ENCODE results near the gene GPC6. TPM values are rescaled to one million over a fixed set of nuclear protein-coding genes. Genes with fewer than 3 reads are reported as not detected.
A peak's percentile ranks its signal among the peaks of the same experiment; 100 is the strongest.

The GPC6 gene
- total and polyA plus RNA-seq, 2 experiments from 2014 or later, result 14.4 to 43.3 TPM

GRCh38 chr13:94030415-94031119 lies 804.0 kb downstream of the GPC6 start:
- H3K27ac ChIP-seq, result peak overlapping the region; percentile 82
- no peak for TF ChIP-seq CTCF (IDR thresholded peaks at IDR 0.05; ENCODE audit: low read depth, low read length)
- peak in 1 of 2 donors; percentile 48 for DNase-seq (ENCODE audit: low read depth in 1 of 2, low spot score in 1 of 2)
- no peaks in the 10 kb centered on the region for H3K9me3 ChIP-seq (ENCODE audit: low read depth)
- H3K4me3 ChIP-seq, result no peak overlapping the region
- peaks cover 53% of the 10 kb centered on the region for H3K4me1 ChIP-seq (ENCODE audit: low read depth)
- no peaks in the 10 kb centered on the region for H3K36me3 ChIP-seq
- H3K27me3 ChIP-seq, result no peaks in the 10 kb centered on the region

- TF ChIP-seq CTCF (IDR thresholded peaks at IDR 0.05; ENCODE audit: low read depth, low read length), result no peak
- no peaks in the 10 kb centered on the region for H3K27me3 ChIP-seq
- no peaks in the 10 kb centered on the region for H3K9me3 ChIP-seq (ENCODE audit: low read depth)
- no peak overlapping the region for H3K4me3 ChIP-seq
- H3K27ac ChIP-seq, result peak overlapping the region; percentile 82
- peak; percentile 17 to 69 for DNase-seq (ENCODE audit: low read depth in 1 of 2, low spot score in 1 of 2)
- H3K36me3 ChIP-seq, result no peaks in the 10 kb centered on the region
- H3K4me1 ChIP-seq (ENCODE audit: low read depth), result peaks cover 53% of the 10 kb centered on the region
Measured at GRCh38 chr13:94031609-94032008, 805.0 kb downstream of the GPC6 start.

- TF ChIP-seq CTCF (IDR thresholded peaks at IDR 0.05; ENCODE audit: low read depth, low read length), result no peak
- H3K36me3 ChIP-seq, result no peaks in the 10 kb centered on the region
Measured at GRCh38 chr13:94033098-94033497, 806.5 kb downstream of the GPC6 start.

GRCh38 chr13:94033830-94034642 lies 807.4 kb downstream of the GPC6 start:
- Histone ChIP-seq H3K9me3 (ENCODE audit: low read depth) (no peaks in the 10 kb centered on the region), H3K36me3 (no peaks in the 10 kb centered on the region), H3K4me1 (ENCODE audit: low read depth) (peaks cover 41% of the 10 kb centered on the region), H3K27ac (no peak overlapping the region), H3K4me3 (no peak overlapping the region), H3K27me3 (no peaks in the 10 kb centered on the region)
- no peak for DNase-seq (ENCODE audit: low read depth in 1 of 2, low spot score in 1 of 2)
- TF ChIP-seq CTCF (IDR thresholded peaks at IDR 0.05; ENCODE audit: low read depth, low read length), result no peak

More at GRCh38 chr13:94033098-94033497, 806.5 kb downstream of the GPC6 start:
- peaks cover 51% of the 10 kb centered on the region for H3K4me1 ChIP-seq (ENCODE audit: low read depth)
- H3K4me3 ChIP-seq, result no peak overlapping the region
- no peaks in the 10 kb centered on the region for H3K9me3 ChIP-seq (ENCODE audit: low read depth)
- DNase-seq (ENCODE audit: low read depth in 1 of 2, low spot score in 1 of 2), result no peak
- no peak overlapping the region for H3K27ac ChIP-seq
- no peaks in the 10 kb centered on the region for H3K27me3 ChIP-seq

- no peak for TF ChIP-seq CTCF (IDR thresholded peaks at IDR 0.05; ENCODE audit: low read depth, low read length)
- Histone ChIP-seq H3K4me1 (ENCODE audit: low read depth) (peaks cover 33% of the 10 kb centered on the region), H3K27me3 (no peaks in the 10 kb centered on the region), H3K27ac (no peak overlapping the region), H3K9me3 (ENCODE audit: low read depth) (no peaks in the 10 kb centered on the region), H3K36me3 (no peaks in the 10 kb centered on the region), H3K4me3 (no peak overlapping the region)
- DNase-seq (ENCODE audit: low read depth in 1 of 2, low spot score in 1 of 2), result no peak
Measured at GRCh38 chr13:94050039-94050438, 823.4 kb downstream of the GPC6 start.
